ENCODE measurements around the gene GABRR2. TPM values are rescaled to one million over a fixed set of nuclear protein-coding genes. Genes with fewer than 3 reads are reported as not detected.
A peak's percentile ranks its signal among the peaks of the same experiment; 100 is the strongest.
"Not testable (repeated sequence)": the region's sequence is repeated elsewhere in the genome, so short reads cannot be mapped to it uniquely, and the experiment has no call there.

Gene GABRR2
- total RNA-seq, 4 donors from 2014 or later: 0.27 to 0.62 TPM; not detected in 2

DNA sequence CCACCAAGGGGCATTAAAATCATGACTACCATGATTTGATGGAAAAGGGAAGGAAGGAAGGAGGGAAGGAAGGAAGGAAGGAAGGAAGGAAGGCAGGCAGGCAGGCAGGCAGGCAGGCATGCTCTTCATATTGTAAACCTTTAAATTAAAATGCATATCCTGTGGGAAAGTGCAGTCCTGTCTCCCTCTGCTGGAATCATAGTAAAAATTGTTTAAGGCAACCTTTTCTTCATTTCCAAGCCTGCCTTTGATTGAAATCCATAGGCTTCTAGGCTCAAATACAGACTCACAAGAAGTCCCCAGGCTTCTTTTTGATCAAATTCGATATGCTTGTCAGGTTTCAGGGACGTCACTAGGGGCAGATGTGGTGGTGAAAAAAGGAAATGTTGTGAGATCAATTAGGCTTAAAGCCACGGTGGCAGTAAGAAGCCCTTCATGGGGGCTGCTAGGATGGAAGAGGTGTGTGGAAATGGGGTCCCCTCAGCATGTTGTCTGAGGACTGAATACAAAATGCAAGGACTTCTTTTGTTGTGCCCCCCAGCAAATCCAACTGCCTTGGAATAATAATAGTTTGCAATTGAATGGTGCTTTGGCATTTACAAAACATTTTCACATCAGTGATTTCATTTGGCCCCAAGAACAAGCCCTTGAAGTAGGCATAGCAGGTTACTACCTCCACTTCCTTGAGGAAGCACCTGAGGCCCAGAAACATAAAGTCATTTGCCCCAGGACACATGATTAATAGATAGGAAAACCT, 72.3 kb downstream of the GABRR2 start:
- intact Hi-C loops (cut with DNase I; ENCODE audit: low total_unique reads): loop anchor here (5.0 kb wide), 1 partner anchor 260 kb away; no protein-coding TSS in a partner anchor
- no peak for DNase-seq (ENCODE audit: low spot score in 2 of 2)
- WGBS, 2 donors: 21 to 26% methylated on average over 3 of the region's 3 CpGs
- TF ChIP-seq, protein P1, sequence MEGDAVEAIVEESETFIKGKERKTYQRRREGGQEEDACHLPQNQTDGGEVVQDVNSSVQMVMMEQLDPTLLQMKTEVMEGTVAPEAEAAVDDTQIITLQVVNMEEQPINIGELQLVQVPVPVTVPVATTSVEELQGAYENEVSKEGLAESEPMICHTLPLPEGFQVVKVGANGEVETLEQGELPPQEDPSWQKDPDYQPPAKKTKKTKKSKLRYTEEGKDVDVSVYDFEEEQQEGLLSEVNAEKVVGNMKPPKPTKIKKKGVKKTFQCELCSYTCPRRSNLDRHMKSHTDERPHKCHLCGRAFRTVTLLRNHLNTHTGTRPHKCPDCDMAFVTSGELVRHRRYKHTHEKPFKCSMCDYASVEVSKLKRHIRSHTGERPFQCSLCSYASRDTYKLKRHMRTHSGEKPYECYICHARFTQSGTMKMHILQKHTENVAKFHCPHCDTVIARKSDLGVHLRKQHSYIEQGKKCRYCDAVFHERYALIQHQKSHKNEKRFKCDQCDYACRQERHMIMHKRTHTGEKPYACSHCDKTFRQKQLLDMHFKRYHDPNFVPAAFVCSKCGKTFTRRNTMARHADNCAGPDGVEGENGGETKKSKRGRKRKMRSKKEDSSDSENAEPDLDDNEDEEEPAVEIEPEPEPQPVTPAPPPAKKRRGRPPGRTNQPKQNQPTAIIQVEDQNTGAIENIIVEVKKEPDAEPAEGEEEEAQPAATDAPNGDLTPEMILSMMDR (IDR thresholded peaks at IDR 0.05): peak in 1 of 3 donors; percentile 65
- no peak for TF ChIP-seq POLR2A (IDR thresholded peaks at IDR 0.05)
- H3K4me3 ChIP-seq (ENCODE audit: low read depth, poor library complexity, severe bottlenecking): no peak overlapping the region

- no peak overlapping the region for H3K4me3 ChIP-seq (ENCODE audit: low read depth, poor library complexity, severe bottlenecking)
- no peak for DNase-seq (ENCODE audit: low spot score in 2 of 2)
- intact Hi-C loops (cut with DNase I; ENCODE audit: low total_unique reads): no loop called here
- 73 to 84% methylated on average over 3 of the region's 3 CpGs for WGBS, 2 donors
- no peak for TF ChIP-seq POLR2A (IDR thresholded peaks at IDR 0.05)
- TF ChIP-seq, protein P1 (IDR thresholded peaks at IDR 0.05): no peak
Measured at GRCh38 chr6:89239338-89239737, 75.8 kb downstream of the GABRR2 start.

- no peak overlapping the region for H3K4me3 ChIP-seq (ENCODE audit: low read depth, poor library complexity, severe bottlenecking)
- intact Hi-C loops (cut with DNase I; ENCODE audit: low total_unique reads): no loop called here
- TF ChIP-seq POLR2A (IDR thresholded peaks at IDR 0.05): no peak
- TF ChIP-seq, protein P1 (IDR thresholded peaks at IDR 0.05): no peak
- DNase-seq (ENCODE audit: low spot score in 2 of 2): no peak
Measured at GRCh38 chr6:89237158-89237557, 77.9 kb downstream of the GABRR2 start.

DNA sequence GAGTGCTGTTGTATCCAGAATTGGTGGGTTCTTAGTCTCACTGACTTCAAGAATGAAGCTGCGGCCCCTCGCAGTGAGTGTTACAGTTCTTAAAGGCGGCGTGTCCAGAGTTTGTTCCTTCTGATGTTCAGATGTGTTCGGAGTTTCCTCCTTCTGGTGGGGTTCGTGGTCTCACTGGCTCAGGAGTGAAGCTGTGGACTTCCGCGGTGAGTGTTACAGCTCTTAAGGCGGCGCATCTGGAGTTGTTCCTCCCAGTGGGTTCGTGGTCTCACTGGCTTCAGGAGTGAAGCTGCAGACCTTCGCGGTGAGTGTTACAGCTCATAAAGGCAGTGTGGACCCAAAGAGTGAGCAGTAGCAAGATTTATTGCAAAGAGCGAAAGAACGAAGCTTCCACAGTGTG, 81.5 kb downstream of the GABRR2 start:
- intact Hi-C loops (cut with DNase I; ENCODE audit: low total_unique reads); DNase-seq (ENCODE audit: low spot score in 2 of 2); H3K4me3 ChIP-seq (ENCODE audit: low read depth, poor library complexity, severe bottlenecking): not testable (repeated sequence)
- 88 to 91% methylated on average over 14 to 15 of the region's 15 CpGs for WGBS, 2 donors

- WGBS, 2 donors: 51 to 60% methylated on average over 4 of the region's 4 CpGs
- no peak for DNase-seq (ENCODE audit: low spot score in 2 of 2)
- TF ChIP-seq POLR2A (IDR thresholded peaks at IDR 0.05): no peak
- TF ChIP-seq, protein P1 (IDR thresholded peaks at IDR 0.05): no peak
- H3K4me3 ChIP-seq (ENCODE audit: low read depth, poor library complexity, severe bottlenecking): no peak overlapping the region
- intact Hi-C loops (cut with DNase I; ENCODE audit: low total_unique reads): no loop called here
Measured at GRCh38 chr6:89222712-89223039, 92.4 kb downstream of the GABRR2 start.

DNA sequence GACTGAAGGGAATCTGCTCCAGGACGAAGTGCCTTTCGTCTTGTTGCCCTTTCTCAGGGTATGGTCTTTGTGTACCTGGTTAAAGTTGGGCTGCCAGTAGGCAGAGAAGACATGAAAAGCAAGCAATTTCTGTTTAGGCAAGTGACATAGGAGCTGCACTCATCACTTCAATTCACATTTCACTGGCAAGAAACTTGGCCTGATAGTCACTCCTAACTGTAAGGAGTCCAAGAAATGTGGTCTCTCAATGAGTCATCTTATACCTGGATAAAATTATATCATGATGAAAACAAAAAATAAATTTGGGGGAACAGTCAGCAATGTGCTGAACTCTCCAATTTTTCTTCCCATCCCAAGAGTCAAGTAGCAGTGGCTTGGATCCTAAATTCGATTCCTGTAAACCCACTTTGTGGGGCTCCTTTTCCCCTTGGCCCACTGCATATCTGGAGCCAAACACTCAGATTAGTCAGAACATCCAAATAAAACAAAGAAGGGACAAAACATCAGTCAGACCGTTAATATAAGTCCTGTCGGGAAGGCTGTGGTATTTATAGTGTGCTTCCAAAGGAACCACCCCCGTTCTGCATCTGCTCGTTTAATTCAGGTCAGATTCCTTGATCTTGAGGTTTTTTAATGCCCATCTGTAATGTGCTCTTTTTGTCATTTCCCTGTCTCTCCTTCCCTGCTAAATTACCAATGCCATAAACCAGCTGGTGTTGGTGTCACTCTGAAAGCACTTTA, 93.0 kb downstream of the GABRR2 start:
- 32 to 37% methylated on average over 7 of the region's 7 CpGs for WGBS, 2 donors
- H3K4me3 ChIP-seq (ENCODE audit: low read depth, poor library complexity, severe bottlenecking): no peak overlapping the region
- no peak for TF ChIP-seq POLR2A (IDR thresholded peaks at IDR 0.05)
- TF ChIP-seq, protein P1 (IDR thresholded peaks at IDR 0.05): no peak
- no peak for DNase-seq (ENCODE audit: low spot score in 2 of 2)
- intact Hi-C loops (cut with DNase I; ENCODE audit: low total_unique reads): no loop called here

Data from lower leg skin (tissue), 4 donors.